ENCODE results near the gene TMED10.
"Not testable (repeated sequence)": the region's sequence is repeated elsewhere in the genome, so short reads cannot be mapped to it uniquely, and the experiment has no call there.

The TMED10 gene

GRCh38 chr14:75158843-75159614 lies 17.4 kb downstream of the TMED10 start:
- no peak for DNase-seq (ENCODE audit: low spot score)

GRCh38 chr14:75156901-75157300 lies 19.5 kb downstream of the TMED10 start:
- DNase-seq (ENCODE audit: low spot score): no peak

- DNase-seq (ENCODE audit: low spot score): no peak
Observed at GRCh38 chr14:75156111-75156510, 20.3 kb downstream of the TMED10 start.

- no peak for DNase-seq (ENCODE audit: low spot score)
Observed at GRCh38 chr14:75155169-75155568, 21.2 kb downstream of the TMED10 start.

- no peak for DNase-seq (ENCODE audit: low spot score)
Observed at GRCh38 chr14:75153295-75153694, 23.1 kb downstream of the TMED10 start.

- no peak for DNase-seq (ENCODE audit: low spot score)
Observed at GRCh38 chr14:75151851-75152250, 24.6 kb downstream of the TMED10 start.

- not testable (repeated sequence) for DNase-seq (ENCODE audit: low spot score)
Observed at GRCh38 chr14:75150637-75151036, 25.8 kb downstream of the TMED10 start.

GRCh38 chr14:75150150-75150549 lies 26.3 kb downstream of the TMED10 start:
- no peak for DNase-seq (ENCODE audit: low spot score)

- DNase-seq (ENCODE audit: low spot score): peak; percentile 67
Observed at GRCh38 chr14:75147423-75148071, 28.9 kb downstream of the TMED10 start.

- DNase-seq (ENCODE audit: low spot score): no peak
Observed at GRCh38 chr14:75144944-75145343, 31.5 kb downstream of the TMED10 start.

- DNase-seq (ENCODE audit: low spot score): no peak
Observed at GRCh38 chr14:75143761-75144527, 32.5 kb downstream of the TMED10 start.

- no peak for DNase-seq (ENCODE audit: low spot score)
Observed at GRCh38 chr14:75142494-75142893, 33.9 kb downstream of the TMED10 start.

GRCh38 chr14:75141967-75142366 lies 34.4 kb downstream of the TMED10 start:
- peak; percentile 39 for DNase-seq (ENCODE audit: low spot score)

- DNase-seq (ENCODE audit: low spot score): no peak
Observed at GRCh38 chr14:75141062-75141461, 35.4 kb downstream of the TMED10 start.

GRCh38 chr14:75140620-75141019 lies 35.8 kb downstream of the TMED10 start:
- no peak for DNase-seq (ENCODE audit: low spot score)

GRCh38 chr14:75139185-75139584 lies 37.2 kb downstream of the TMED10 start:
- DNase-seq (ENCODE audit: low spot score): no peak

- no peak for DNase-seq (ENCODE audit: low spot score)
Observed at GRCh38 chr14:75138492-75138891, 37.9 kb downstream of the TMED10 start.

GRCh38 chr14:75134644-75135043 lies 41.8 kb downstream of the TMED10 start:
- no peak for DNase-seq (ENCODE audit: low spot score)

GRCh38 chr14:75133597-75133996 lies 42.8 kb downstream of the TMED10 start:
- no peak for DNase-seq (ENCODE audit: low spot score)

- DNase-seq (ENCODE audit: low spot score): peak; percentile 87
Observed at GRCh38 chr14:75132382-75133086, 43.9 kb downstream of the TMED10 start.

GRCh38 chr14:75128596-75128990 lies 47.8 kb downstream of the TMED10 start:
- DNase-seq (ENCODE audit: low spot score): no peak

- DNase-seq (ENCODE audit: low spot score): no peak
Observed at GRCh38 chr14:75127903-75128595, 48.4 kb downstream of the TMED10 start.
